Heart left ventricle (tissue), 13 donors: ENCODE results near the gene CDH7.

Experiments used
- CTCF ChIP-seq, 12 donors: fragments of 200-600 bp; sonication (generic) in 4 of 12; IDR thresholded peaks; one replicate each; pipeline versions ENCODE4 v1.5.0 to v1.8.0; 2018 to 2022; ENCODE audit warnings: antibody characterized with exemption in 12 of 12, mild to moderate bottlenecking in 5 of 12
- POLR2A ChIP-seq, 2 donors: fragments of 450-650 bp; IDR thresholded peaks; one replicate each; pipeline ENCODE4 v1.6.1; 2017; ENCODE audit warnings: antibody characterized with exemption in 2 of 2, mild to moderate bottlenecking in 2 of 2, moderate library complexity in 2 of 2
- donor health status: ischemic (EF 13 %, LVEDD 7.1; RV severe dilation, severe dysfunction).
- donor health status: DM: no; HTN: yes; CAD: no.
- donor health status: DM: no; HTN: no; CAD: no.
- donor health status: ischemic (EF 25% LVEDD 6.9; RV normal size, moderate dysfunction).
- donor health status: ischemic (EF 25% LVEDD 5.7; RV mildly dilated, moderate dysfunction).
- donor health status: ischemic (EF 35%, LVEDD 5.7; RV mildly dilated, moderate dysfunction).
- donor health status: nonischemic (EF 11% LVEDD 7.7; RV severe dilation, severe dysfunction).
- donor health status: DM: yes; HTN: yes; CAD: no.
- donor health status: PGD.
- donor health status: ischemic (EF 29% LVEDD 5.4; RV normal size, mild dysfunction).
- donor health status: nonischemic (EF 23%, LVEDD 6.1; RV moderate dilation, normal function).

- no peak for TF ChIP-seq POLR2A (IDR thresholded peaks at IDR 0.05)
- no peak for TF ChIP-seq CTCF (IDR thresholded peaks at IDR 0.05)
Measured at GRCh38 chr18:65706646-65707045, 44.2 kb upstream of the CDH7 start.
